Uterus (tissue), 4 donors: Measurements from ENCODE around the gene B3GALT5. TPM values are rescaled to one million over a fixed set of nuclear protein-coding genes. Genes with fewer than 3 reads are reported as not detected.

Experiments used
- DNase-seq, 2 donors: peaks; one replicate each; pipeline ENCODE4 v3.0.0-alpha.2; 2019 to 2020
- H3K27ac ChIP-seq, 2 donors: fragments of 200-600 bp; sonication (generic); 1 replicate in 1 of 2; 2 replicates in 1 of 2; pipeline ENCODE4 v1.5.1; 2016 to 2018
- H3K27me3 ChIP-seq, 2 donors: fragments of 200-600 bp; sonication (generic); one replicate each; pipeline ENCODE4 v1.5.1; 2018 to 2019; ENCODE audit warnings: control low read depth in 1 of 2
- H3K36me3 ChIP-seq, 2 donors: fragments of 200-600 bp; sonication (generic); one replicate each; pipeline ENCODE4 v1.5.1; 2019; ENCODE audit warnings: control low read depth in 1 of 2
- H3K4me1 ChIP-seq, 2 donors: fragments of 200-600 bp; sonication (generic); one replicate each; pipeline ENCODE4 v1.5.1; 2018 to 2019; ENCODE audit warnings: control low read depth in 1 of 2
- H3K4me3 ChIP-seq, 2 donors: fragments of 200-600 bp; sonication (generic); 1 replicate in 1 of 2; 2 replicates in 1 of 2; pipeline ENCODE4 v1.5.1; 2018 to 2019; ENCODE audit warnings: mild to moderate bottlenecking in 1 of 2
- H3K9me3 ChIP-seq, 2 donors: fragments of 200-600 bp; sonication (generic); one replicate each; pipeline ENCODE4 v1.5.1; 2019; ENCODE audit warnings: control low read depth in 1 of 2
- CTCF ChIP-seq, 4 experiments: fragments of 200-600 bp in 2 of 4; fragments of 450-650 bp in 2 of 4; sonication (generic) in 2 of 4; IDR thresholded peaks; one replicate each; pipeline ENCODE4 v1.5.1; 2016 to 2019; ENCODE audit warnings: antibody characterized with exemption in 4 of 4, mild to moderate bottlenecking in 2 of 4, moderate library complexity in 1 of 4
- POLR2A ChIP-seq, 2 donors: fragments of 450-650 bp; IDR thresholded peaks; one replicate each; pipeline ENCODE4 v1.6.1; 2016; ENCODE audit warnings: antibody characterized with exemption in 2 of 2, mild to moderate bottlenecking in 1 of 2, moderate library complexity in 1 of 2
- intact Hi-C: fragments of 100-400 bp; cut with DNase I; formaldehyde crosslinking; loops from one replicate; pipeline ENCODE4 v1.15.1; 2023; ENCODE audit warnings: low total_unique reads
- total RNA-seq, 4 donors: library from RNA; depleted of rRNA in 3 of 4; stranded (reverse); fragments of >200 nt in 3 of 4; gene quantifications; one replicate each; pipeline versions ENCODE4 v1.1.0 to v1.2.4, GENCODE V29; 2014 to 2023
- donor health status: DM: yes; HTN: yes; CAD: no.

The B3GALT5 gene
- 1 to 10 TPM in 2 of 4 donors, under 1 TPM in 2; 0.26 to 2.7 (median 0.65) TPM for total RNA-seq

- no peak for DNase-seq
- TF ChIP-seq CTCF (IDR thresholded peaks at IDR 0.05) (no peak), POLR2A (IDR thresholded peaks at IDR 0.05) (no peak)
- Histone ChIP-seq H3K4me1 (peaks cover 0 to 4% of the 10 kb centered on the region in 2 donors), H3K36me3 (no peaks in the 10 kb centered on the region), H3K4me3 (peak within 1 kb of the TSS; percentile 19 to 38), H3K27ac (no peak within 1 kb of the TSS), H3K27me3 (peaks cover 0 to 4% of the 10 kb centered on the region in 2 donors), H3K9me3 (no peaks in the 10 kb centered on the region)
- intact Hi-C loops: no loop called here
These were observed at the start of gene B3GALT5 for GRCh38 chr21:39612233-39613040. Gene B3GALT5 (plus strand): TSS chr21:39612940. CDS start chr21:39660560, 47,620 bp downstream.

- Histone ChIP-seq H3K36me3 (no peaks in the 10 kb centered on the region), H3K4me3 (no peak overlapping the region), H3K4me1 (no peaks in the 10 kb centered on the region), H3K27me3 (no peaks in the 10 kb centered on the region), H3K27ac (no peak overlapping the region), H3K9me3 (no peaks in the 10 kb centered on the region)
- no peak for TF ChIP-seq POLR2A (IDR thresholded peaks at IDR 0.05)
- TF ChIP-seq CTCF (IDR thresholded peaks at IDR 0.05): no peak
- DNase-seq: no peak
- intact Hi-C loops: no loop called here
These were observed 48.5 kb upstream of the B3GALT5 start for GRCh38 chr21:39564200-39564599.

GRCh38 chr21:39567180-39567972, 45.4 kb upstream of the B3GALT5 start:
- Histone ChIP-seq H3K4me3 (no peak overlapping the region), H3K36me3 (no peaks in the 10 kb centered on the region), H3K9me3 (no peaks in the 10 kb centered on the region), H3K27ac (no peak overlapping the region), H3K27me3 (no peaks in the 10 kb centered on the region), H3K4me1 (no peaks in the 10 kb centered on the region)
- DNase-seq: no peak
- intact Hi-C loops: no loop called here
- TF ChIP-seq CTCF (IDR thresholded peaks at IDR 0.05) (no peak), POLR2A (IDR thresholded peaks at IDR 0.05) (no peak)

GRCh38 chr21:39568361-39568760, 44.4 kb upstream of the B3GALT5 start:
- DNase-seq: no peak

More at GRCh38 chr21:39568361-39568760, 44.4 kb upstream of the B3GALT5 start:
- Histone ChIP-seq H3K27me3 (no peaks in the 10 kb centered on the region), H3K9me3 (no peaks in the 10 kb centered on the region), H3K36me3 (no peaks in the 10 kb centered on the region), H3K27ac (no peak overlapping the region), H3K4me3 (no peak overlapping the region), H3K4me1 (no peaks in the 10 kb centered on the region)
- intact Hi-C loops: no loop called here
- TF ChIP-seq CTCF (IDR thresholded peaks at IDR 0.05) (no peak), POLR2A (IDR thresholded peaks at IDR 0.05) (no peak)
